Activated CD4-positive, alpha-beta T cell treated with anti-CD3 and anti-CD28 coated beads, Interleukin-2, amount 50 U/mL, for 16 hours (primary cell): ENCODE measurements around the gene RAF1.
"Not testable (repeated sequence)": the region's sequence is repeated elsewhere in the genome, so short reads cannot be mapped to it uniquely, and the experiment has no call there.

Source experiments
- DNase-seq: peaks from one replicate; pipeline ENCODE4 v3.0.0-alpha.2; 2020

The RAF1 gene

DNA sequence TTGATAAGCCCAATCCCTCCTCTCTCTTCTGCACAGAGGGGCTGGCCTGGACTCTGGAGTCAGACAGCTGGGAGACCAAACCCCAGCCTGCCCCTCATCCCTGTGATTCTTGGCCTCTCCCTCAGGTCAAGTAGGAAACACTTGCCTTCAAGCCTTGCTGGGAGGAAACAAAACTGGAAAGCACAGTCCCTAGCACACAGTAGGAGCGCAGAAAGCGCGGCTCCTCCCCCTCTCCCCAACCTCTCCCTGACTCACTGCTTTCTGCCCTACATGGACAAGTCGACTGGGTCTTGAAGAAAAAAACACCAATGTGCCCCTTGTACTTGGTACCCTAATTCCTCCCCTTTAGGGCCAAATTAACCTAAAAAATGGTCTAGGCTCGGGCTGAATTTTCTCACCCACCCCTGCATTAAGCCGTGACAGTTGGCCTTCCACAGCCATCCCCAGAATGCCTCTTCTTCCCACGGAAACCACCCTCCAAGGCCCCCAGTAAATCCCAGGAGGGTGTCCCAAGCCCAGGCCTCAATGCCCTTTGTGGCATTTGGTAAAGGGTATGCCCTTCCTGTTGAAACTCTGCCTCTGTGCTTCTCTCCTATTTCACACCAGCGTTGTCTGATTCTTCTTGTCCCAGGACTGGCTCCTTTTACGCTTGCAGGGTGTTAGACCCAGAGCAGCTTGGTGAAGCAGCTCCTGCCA, 11.3 kb upstream of the RAF1 start:
- no peak for DNase-seq

DNA sequence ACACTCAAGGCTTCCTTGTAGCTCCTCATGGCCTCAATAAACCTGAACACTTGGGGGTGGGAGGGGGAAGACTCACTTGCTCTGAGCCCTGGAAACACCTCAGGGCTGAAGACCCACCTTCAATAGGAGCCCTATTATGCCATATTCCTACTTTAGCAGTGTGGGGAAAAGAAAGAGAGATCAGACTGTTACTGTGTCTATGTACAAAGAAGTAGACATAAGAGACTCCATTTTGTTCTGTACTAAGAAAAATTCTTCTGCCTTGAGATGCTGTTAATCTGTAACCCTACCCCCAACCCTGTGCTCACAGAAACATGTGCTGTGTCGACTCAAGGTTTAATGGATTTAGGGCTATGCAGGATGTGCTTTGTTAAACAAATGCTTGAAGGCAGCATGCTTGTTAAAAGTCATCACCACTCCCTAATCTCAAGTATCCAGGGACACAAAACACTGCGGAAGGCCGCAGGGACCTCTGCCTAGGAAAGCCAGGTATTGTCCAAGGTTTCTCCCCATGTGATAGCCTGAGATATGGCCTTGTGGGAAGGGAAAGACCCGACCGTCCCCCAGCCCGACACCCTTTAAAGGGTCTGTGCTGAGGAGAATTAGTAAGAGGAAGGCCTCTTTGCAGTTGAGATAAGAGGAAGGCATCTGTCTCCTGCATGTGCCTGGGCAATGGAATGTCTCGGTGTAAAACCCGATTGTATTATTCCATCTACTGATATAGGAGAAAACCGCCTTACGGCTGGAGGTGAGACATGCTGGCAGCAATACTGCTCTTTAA, 10.2 kb upstream of the RAF1 start:
- not testable (repeated sequence) for DNase-seq

DNA sequence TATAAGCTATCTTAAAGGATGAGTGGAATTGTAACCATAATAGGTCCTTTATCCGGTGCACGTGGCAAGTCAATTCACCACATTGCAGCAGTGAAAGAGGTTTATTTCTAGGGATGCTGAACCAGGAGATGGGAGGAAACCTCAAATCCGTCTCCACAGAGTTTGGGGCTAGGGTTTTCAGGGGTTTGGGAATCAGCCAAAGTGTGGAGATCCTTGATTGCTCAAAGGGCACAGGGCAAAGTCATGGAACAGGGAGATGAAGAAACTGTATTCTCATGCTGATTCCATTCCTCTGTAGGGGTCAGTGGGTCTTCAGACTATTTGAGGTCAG, 7.2 kb upstream of the RAF1 start:
- no peak for DNase-seq

DNA sequence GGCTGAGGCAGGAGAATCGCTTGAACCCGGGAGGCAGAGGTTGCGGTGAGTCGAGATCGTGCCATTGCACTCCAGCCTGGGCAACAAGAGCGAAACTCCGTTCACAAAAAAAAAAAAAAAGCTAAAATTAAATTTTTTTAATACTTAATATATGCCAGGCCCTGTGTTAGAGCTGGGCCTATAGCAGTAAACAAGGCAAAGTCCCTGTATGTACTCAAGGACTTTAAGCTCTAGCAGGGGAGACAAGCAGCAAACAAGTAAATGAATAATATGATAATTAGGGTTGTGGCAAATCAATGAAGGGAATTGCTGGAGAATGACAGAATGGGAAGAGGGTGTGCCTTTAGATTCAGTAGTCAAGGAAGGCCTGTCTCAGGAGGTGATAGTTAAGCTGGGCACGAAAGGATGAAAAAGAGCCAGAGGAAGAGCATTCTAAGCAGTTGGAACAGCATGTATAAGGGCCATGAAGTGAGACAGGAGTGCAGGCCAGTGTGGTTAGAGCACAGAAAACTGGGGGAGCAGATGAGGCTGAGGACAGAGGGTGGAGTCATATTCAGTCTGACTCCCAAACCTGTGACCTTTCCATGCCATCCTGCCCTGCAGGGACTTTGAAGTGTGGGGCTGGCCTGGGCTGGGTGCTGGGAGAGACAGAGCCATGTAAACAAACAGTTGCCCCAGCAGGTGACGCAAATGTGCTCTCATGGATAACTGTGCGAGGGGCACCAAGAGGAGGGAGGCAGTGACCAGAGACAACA, 6.6 kb upstream of the RAF1 start:
- no peak for DNase-seq

DNA sequence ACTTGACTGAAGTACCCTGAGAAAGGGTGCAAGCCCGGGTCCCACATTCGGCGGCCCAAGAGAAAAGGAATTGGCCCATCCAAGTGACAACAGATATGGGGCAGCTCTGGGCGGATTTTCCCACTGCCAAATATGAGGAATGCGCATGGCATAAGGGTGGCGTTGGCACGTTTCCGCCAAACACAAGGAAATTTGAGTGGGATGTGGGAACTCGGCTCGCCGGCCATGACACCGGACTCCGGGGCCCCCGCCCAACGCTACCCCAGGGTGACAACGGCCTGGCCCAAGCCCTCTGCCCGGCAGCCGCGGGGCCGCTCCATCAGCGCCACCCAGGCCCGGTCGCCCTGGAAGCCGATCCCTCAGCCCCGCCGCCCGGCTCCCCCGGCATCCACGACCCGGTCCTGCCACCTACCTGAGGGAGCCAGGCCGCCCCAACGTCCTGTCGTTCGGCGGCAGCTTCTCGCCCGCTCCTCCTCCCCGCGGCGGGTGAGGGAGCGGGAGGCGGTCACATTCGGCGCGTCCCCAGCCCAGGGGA, 449 bp downstream of the RAF1 start:
- DNase-seq = peak; percentile 42

DNA sequence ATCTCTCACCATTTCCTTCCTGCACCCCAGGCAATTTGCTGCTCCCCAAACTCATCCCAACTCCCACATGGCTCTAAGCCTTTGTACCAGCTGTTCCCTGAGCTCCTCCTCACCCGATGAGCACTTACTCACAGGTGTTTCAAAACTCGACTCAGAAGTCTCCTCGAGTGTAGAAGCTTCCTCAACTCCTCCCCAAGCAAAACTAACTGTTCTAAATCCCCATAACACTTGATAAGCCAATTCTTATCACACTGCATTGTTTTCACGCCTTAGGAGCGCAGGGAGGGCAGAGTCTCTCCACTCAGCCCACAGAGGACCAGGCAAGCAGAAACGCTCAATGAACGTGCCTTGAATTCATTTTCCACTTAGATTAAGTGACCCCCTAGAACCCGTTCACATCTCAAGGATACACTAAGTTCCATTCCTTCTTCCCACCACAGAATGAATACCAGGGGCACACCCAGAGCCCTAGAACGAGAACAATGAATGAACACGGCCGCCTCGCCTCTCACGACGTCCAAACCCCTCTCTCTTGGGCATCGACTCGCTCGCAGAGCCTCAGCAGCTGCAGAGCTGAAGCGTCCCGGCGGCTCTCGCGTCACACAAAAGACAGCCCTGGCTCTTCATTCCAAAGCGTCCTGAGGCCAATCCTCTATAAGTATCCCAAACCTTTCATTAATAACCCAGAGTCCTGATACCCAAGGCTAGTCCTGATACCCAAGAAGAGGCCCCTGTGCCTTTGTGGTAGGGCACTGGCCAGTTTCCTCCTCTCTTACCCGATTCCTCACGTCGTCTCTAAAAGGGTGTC, 1.1 kb downstream of the RAF1 start:
- DNase-seq = peak; percentile 47

DNA sequence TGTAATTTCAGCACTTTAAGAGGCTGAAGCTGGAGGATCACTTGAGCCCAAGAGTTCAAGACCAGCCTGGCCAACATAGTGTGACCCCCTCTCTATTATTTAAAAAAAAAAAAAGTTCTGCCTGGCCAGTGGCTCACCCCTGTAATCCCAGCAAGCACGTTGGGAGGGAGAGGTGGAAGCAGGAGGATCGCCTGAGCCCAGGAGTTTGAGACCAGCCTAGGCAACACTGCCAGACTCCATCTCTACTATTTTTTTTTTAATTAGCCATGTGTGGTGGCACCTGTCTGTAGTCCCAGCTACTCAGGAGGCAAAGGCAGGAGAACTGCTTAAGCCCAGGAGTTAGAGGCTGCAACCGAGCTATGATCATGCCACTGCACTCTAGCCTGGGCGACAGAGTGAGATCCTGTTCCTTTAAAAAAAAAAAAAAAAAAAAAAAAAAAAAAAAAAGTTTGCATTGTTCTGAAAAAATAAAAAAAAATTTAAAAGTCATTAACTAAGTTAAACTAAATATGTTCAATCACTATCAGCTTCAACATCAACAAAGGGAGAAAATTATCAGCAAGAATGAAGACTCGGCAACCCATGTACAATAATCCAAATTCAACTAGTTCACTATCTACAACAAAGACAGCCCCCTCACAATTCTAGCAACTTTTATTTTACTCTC, 1.9 kb downstream of the RAF1 start:
- DNase-seq = no peak

DNA sequence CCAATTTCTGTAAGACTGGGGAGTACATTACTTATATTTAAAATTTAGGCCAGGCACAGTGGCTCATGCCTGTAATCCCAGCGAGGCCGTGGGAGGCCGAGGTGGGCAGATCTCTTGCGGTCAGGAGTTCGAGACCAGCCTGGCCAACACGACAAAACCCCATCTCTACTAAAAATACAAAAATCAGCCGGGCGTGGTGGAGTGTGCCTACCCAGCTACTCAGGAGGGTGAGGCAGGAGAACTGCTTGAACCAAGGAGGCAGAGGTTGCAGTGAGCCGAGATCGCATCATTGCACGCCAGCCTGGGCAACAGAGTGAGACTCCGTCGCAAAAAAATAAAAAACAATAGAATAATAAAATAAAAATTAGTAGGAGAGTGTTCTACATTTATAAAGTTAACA, 2.5 kb downstream of the RAF1 start:
- DNase-seq = not testable (repeated sequence)

DNA sequence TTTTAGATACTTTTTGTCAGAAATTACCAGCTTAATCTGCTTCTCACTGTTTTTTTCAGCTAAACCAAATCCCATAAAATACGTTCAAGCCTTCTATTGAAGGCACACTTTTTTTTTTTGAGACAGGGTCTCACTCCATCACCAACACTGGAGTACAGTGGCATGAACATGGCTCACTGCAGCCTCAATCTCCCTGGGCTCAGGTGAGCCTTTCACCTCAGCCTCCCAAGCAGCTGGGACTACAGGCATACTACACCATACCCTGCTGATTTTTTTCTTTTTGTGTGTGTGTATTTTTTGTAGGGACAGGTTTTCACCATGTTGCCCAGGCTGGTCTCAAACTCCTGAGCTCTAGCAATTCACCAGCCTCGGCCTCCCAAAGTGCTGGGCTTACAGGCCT, 3.7 kb downstream of the RAF1 start:
- no peak for DNase-seq

DNA sequence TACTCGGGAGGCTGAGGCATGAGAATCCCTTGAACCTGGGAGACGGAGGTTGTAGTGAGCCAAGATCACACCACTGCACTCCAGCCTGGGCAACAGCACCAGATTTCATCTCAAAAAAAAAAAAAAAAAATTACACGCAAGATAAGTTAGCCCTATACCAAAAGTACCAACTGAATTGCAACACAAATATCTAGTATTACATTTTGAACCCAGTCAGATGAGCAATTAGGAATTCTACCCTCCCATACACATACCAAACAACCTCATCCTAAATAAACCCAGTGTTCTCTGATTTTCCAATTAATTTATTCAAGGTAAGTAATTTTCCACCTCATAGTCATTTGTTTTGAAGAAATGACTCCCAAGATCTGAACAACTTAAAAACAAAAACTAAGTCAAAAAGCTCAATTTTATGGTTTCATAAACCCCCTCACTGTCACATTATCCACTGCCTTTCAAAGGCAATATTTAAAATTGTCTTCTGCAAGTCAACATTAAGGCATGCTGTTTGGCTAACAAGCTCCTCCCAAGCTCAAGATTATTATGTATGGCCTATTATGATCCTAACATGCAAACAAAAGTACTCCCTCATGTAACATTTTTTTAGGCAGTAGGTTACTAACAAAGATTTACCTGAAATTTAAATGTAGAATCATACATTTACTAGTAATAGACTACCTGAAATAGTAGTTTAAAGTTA, 4.5 kb downstream of the RAF1 start:
- DNase-seq = no peak

DNA sequence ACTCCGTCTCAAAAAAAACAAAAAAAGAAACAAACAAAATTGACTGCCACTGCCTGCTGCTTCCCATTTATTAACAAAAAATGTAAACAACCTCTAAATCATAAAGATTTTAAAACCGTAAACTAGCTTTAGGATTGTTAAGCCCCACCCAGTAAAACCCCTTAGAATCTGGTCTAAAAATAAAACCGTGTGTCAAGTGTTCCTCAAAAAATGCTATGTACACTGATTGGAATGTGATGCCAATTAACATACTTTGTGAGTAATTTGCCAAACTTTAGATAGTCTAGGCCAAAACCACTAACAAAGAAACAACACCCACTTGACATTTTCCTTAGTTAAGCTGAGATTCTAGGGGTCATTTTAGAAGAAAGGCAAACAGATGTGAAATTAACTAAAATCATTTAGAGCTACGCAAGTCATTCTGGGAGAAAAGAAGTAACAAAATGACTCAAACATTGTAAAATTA, 5.3 kb downstream of the RAF1 start:
- DNase-seq = peak; percentile 37

DNA sequence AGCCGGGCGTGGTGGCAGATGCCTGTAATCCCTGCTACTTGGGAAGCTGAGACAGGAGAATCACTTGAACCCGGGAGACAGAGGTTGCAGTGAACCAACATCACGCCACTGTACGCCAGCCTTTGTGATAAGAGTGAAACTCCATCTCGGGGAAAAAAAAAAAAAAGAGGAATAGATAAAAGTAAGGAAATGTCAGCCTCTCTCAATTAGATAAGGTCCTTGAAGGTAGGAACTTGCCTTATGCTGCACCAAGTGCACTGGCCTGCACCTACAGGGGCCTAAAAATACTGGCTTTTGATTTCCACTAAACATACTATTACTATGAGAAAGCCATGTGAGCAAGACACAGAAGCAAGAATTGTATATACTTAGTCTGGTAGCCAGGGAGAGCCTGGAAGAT, 7.1 kb downstream of the RAF1 start:
- no peak for DNase-seq

DNA sequence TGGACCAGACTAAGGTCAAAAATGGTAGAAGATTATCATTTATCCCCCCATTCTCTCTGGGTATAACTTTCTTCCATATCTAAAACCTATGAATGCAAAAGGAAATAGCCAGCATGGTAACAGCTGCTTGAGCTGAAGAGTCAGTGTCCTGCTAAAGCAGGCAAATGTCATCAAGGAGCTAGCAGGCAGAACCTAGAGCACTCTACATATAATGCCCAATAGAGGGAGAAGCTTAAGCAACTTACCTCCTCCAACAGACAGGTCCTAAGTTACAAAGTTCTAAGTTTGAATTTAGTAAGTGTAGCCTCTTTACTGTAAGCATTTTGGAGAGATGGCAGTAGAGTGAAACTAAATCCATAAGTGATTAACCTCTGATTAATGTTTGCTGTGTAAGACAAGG, 7.7 kb downstream of the RAF1 start:
- DNase-seq = no peak

DNA sequence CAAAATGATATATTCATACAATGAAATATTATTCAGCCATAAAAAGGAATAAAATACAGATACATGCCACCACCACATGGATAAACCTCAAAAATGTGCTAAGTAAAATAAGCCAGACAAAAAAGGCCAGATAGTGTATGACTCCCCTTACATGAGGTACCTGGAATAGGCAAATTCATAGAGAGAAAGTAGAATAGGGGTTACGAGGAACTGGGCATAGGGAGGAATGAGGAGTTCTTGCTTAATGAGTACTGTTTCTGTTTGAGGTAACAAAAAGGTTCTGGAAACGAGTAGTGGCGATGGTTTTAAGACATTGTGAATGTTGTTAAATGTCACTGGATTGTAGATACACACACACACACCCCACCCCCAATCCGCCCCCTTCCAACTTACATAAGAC, 8.2 kb downstream of the RAF1 start:
- no peak for DNase-seq

DNA sequence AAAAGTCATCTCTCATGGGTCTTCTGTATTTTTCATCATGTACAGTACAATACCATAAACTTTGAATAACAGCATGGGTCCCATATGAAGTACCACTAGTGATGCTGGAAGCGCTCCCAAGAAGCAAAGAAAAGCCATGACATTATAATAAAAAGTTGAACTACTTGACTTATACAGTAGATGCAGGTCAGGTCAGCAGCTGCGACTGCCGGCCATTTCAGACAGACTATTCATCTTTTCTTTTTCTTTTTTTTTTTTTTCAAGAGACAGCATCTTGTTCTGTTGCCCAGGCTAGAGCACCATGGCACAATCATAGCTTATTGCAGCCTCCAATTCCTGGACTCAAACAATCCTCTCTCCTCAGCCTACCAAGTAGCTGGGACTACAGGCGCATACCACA, 10.2 kb downstream of the RAF1 start:
- no peak for DNase-seq

DNA sequence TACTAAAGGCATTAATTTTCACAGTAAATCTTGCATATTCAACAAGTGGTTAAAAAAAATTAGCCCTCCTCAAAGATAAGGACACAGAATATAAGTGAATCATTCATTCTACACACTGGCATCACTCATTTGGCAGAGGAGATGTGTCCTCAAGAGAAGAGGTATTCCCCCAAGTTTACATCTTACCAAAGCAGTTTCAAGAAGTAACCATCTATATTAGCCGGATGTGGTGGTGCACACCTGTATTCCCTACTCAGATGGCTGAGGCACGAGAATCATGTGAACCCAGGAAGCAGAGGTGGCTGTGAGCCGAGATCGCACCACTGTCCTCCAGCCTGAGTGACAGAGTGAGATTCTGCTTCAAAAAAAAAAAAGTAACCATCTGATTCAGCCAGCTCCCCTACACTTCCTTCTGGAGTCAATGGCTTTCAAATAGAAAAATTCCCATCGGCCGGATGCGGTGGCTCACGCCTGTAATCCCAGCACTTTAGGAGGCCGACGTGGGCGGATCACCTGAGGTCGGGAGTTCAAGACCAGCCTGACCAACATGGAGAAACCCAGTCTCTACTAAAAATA, 15.4 kb downstream of the RAF1 start:
- no peak for DNase-seq

DNA sequence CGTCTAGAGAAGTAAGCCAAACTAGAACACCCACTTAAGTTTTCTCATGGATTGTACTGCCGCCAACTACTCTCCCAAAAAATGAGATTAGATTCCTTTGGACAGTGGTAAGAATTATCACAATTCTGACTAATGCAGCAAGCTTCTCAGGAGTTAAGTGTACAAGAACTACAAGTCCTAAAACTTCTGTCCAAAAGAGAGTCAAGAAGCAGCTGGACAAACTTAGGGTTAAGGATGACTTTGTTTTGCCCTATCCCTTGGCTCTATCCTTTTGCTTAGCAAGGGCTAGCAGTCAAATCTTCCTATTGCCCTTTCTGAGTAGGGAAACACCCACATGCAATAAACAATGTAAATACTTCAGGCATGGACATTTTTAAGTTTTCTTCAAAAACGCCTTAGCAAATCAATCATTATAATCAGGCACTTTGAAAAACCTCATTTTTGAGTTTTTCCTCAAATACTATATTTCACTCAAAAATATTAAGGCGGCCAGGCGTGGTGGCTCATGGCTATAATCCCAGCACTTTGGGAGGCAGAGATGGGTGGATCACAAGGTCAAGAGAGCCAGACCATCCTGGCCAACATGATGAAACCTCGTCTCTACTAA, 19.5 kb downstream of the RAF1 start:
- no peak for DNase-seq

DNA sequence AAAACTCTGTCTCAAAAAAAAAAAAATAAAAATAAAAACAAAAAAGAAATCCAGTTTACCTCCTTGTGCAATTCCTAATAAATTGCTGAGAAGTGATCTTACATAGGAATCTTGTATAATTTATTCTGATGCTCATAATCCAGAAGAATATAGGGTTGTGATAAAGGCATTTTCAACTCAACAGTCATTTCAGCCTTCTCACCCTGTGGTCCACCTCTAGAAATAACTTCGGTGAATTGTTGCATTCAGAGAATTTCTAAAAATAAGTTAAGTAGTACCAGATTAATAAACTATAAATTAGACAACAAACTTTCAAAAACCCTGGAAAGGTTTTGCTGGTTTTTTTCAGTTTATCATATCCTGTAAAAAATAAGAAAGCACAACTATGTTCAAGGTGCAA, 20.2 kb downstream of the RAF1 start:
- DNase-seq = no peak

DNA sequence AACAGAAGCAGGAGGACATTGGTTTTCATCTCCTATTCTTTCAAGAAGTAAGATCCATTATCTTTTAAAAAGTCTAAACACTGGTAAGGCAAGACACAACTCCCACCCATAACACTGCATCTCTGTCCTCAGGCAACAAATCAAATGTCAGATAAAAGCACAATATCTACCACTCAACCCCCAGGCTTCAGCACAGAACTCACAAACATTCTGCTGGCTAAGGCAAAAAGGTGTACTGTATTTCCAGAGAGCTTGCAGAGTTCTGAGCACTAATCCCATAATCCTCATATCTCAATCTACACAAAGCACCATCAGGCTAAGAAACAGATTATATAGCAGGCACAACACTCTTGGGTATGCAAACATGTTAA, 20.9 kb downstream of the RAF1 start:
- no peak for DNase-seq

DNA sequence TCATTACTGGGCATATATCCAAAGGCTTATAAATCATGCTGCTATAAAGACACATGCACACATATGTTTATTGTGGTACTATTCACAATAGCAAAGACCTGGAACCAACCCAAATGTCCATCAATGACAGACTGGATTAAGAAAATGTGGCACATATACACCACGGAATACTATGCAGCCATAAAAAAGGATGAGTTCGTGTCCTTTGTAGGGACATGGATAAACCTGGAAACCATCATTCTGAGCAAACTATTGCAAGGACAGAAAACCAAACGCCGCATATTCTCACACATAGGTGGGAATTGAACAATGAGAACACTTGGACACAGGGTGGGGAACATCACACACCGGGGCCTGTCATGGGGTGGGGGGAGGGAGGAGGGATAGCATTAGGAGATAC, 23.1 kb downstream of the RAF1 start:
- not testable (repeated sequence) for DNase-seq

DNA sequence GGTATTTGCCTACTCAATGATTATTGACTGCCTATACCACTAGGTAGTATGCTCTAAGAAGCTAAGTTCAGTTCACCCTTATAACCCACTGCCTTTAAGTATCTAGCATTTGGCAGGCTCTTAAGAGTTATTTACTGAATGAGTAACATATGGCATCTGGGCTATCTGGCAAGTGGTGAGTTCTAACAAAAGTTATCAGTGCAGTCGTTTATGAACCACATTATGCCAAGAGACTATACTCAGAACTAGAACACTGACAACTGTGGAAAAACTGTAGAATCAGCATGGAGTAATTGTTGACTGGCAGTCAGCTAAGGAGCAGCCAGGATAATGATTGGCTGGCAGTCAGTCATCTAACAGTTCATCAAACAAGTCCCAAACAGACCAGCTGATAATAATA, 25.8 kb downstream of the RAF1 start:
- DNase-seq = no peak
